Measurements from ENCODE around the gene BRAT1.

The BRAT1 gene

DNA sequence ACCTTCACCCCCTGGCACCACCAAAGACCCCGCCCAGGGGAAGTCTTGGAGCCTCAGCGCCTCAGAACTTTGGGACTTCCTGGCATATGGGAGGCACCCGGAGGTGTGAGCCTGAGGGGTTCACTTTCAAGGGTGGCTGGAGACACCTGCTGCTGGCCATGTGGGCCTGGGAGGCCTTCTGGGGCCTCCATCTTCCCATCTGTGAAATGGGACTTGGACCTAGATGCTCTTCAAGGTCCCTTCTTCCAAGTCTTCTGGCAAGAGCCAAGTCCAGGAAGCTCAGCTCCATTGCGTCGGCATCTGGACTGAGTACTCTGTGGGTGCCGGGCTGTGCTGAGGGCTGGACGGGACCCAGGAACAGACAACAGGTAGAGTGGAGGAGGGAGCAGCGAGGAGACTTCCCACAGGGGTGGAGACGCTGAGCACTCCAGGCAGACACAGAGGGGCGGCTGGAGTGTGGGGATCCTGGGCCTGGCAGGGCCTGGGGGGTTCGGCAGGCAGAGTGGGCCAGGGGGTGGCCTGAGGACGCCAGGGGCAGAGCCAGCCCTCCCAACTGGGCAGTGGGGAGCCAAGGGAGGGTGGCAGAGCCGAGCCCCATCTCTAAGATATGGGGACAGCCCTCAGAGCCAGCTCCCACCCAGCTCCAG, 45.1 kb downstream of the BRAT1 start:
- DNase-seq (ENCODE audit: low spot score) = no peak

DNA sequence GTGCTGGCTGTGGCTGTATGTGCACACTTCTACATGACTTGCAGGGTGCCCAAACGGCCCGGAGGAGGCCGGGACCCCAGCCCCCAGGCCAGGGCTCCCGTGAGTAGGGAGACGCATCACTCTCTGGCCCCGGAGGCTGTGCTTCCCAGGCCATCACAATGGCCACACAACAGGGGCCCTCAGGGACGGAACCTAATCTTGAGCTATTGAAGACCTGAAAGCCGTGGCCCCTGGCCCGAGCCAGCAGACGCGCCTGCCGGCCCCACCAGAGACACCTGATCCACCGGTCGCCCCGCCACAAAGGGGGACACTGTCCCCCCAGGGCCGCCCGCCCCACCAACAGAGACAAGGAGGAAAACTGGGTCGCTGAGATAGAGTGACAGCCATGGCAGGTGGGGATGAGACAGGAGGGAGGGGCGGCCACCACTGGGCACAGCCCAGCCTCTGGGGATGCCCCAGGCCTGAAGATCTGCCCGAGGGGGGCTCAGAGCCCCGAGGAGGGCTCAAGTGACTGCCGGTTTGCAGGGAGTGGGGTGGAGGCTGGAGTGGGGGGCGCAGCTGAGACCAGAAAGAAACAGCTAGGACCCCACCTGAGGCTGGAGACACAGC, 45.9 kb downstream of the BRAT1 start:
- DNase-seq (ENCODE audit: low spot score) = no peak

DNA sequence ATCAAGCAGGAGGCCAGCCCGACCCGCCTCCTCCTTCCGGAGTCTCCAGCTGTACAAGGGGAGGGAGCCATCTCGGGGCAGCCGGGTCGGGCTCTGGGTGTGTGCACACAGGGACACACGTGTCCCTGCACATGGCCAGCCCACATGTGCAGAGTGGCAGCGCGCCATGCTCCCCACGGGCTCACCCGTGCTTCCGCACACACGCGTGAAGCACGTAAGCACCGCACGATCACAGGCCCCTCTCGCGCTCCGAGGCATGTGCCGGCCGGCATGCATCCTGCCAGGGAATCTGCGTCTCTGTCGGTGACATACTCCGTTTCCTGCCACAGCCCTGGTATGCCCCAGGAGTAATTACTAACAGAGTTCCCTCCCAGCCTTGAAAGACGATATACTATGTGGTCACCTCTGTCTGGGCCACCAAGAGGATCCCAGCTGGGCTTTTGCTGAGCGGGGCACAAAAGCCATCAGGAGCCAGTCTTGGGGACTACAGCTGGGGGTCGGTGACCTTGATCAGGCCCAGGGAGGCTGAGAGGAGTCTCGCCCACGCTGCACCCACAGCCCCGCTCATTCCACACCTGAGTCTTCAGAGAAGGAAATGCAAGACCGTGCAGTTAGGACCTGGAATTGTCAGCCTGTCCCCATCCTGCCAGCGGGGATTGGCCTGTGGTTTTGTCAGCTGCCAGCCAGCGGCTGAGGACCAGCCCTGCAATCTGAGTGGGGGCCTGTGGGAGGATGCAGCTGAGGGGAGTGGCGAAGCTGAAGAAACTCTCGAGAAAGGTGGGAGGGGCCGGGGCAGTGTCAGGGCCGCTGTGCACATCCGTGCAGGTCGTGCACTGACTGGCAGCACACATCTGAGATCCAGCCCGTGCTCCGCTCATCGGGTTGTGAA, 46.8 kb downstream of the BRAT1 start:
- DNase-seq (ENCODE audit: low spot score) = peak; percentile 93

DNA sequence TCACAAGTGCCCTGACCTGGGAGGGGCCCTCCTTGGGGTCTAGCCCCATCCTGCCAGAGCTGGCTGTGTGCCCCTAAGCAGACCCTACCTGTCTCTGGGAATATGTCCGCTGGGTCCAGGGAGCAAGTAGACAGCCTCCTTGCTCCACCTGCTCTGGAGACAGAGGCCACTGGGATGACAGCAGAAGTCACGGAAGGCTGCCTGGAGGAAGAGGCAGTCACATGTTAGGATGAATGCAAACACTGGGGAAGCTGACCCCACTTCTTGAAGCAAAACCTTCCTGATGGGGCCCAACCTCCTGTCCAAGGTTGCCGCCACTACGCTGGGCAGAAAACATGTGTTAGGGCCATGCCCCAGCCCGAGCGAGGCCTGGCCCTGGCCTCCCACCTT, 47.4 kb downstream of the BRAT1 start:
- DNase-seq (ENCODE audit: low spot score) = no peak

DNA sequence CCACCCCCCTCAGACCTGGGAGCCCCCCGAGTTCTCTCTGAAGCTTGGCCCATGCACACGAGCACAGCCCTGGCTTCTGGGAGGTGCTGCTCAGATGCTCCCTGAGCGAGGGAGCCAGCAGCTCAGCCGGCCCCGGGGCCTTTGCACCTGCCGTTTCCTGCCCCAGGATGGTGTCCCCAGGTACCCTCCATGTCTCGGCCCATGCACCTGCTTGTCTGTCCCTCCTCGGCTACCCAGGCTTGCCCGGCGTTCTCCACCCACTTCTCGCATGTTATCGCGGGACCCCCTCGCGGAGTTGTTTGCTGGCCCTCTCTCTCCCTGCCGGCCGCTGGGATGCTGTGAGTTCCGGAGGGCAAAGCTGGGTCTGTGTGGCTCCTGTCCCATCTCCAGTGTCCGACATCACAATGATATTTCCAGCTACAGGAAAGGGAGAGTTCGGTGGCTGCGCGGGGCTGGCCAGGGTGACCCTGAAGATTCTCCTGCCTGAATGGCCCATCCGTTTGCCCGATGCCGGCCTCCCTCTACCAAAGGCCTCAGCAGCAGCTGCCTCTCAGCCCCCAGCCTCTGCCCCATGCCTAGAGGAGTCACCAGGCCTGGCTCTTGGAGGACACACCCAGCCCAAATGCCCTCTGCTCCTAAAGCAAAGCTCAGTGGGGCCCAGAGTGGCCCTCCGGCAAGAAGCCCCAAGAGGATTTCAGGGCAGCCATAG, 48.0 kb downstream of the BRAT1 start:
- no peak for DNase-seq (ENCODE audit: low spot score)

DNA sequence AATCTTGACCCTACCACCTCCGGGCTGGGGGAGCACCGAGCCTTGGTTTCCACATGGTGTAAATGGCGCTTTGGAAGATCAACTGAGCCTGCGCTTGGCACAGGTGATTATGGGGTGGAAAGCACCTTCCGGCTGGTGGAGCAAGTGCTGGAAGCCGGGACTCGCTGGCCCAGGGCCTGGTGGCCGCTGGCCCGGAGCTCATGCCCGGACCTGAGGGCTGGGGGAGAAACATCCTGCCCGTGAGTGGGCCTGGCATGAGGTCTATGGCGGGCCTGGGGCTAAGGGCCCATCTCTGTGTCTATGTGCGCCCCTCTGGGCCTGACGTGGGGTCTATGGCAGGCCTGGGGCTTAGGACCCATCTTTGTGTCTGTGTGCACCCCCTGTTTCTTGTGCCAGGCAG, 49.9 kb downstream of the BRAT1 start:
- no peak for DNase-seq (ENCODE audit: low spot score)

DNA sequence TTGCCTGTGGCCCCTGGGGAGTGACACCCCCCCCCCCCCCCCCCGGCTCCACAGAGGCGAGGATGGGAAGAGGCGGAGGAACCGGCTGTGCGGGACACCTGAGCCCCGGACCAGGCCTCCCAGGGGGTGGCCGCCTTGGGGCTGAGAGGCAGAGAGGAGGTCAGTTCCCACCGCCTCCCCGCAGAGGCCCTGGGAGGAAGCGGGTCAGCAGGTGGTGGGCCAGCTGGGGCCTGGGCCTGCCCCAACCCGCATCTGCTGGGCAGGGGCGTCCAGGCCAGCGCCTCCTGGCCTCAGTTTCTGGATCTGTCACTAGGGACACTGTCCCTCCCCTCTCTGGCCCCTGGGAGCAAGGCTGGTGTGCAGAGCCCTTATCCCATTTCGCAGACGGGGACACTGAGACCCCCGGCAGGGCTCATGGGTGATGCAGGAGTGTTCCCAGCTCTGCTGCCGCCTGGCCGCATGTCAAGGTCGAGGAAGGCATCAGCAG, 50.4 kb downstream of the BRAT1 start:
- no peak for DNase-seq (ENCODE audit: low spot score)

DNA sequence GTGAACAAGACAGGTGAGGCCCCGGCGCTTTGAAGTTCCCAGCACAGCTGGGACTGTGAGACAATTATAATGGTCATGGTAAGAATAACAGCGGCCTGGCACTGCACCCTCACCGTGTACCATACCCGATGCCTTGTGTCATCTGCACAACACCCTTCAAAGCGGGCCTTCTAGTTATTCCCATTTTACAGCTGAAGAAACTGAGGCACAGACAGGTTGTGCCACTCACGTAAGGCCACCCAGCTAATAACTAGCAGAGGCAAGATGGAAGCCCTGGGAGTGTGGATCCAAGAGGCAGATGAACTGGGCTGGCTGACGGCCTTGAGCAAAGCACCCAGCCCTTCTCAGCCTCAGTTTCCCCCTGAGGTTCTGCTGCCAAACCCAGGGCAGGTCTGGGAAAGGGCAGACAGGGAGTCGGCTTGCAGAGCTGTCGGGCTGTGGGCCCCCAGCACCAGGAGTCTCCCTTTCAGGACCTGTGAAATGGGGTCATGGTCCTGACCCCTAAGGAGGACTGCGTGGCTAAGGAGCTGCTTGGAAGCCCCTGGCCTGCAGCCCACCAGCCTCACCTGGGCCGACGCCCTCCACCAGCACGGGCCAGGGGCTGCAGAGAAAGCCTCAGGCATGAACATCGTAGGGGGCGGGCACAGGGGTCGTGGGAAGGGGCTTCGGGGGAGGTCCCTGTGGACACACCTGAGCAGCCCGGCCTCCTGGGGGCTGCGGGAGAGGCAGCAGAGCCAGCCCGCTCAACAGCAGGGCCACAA, 51.0 kb downstream of the BRAT1 start:
- DNase-seq (ENCODE audit: low spot score) = no peak

DNA sequence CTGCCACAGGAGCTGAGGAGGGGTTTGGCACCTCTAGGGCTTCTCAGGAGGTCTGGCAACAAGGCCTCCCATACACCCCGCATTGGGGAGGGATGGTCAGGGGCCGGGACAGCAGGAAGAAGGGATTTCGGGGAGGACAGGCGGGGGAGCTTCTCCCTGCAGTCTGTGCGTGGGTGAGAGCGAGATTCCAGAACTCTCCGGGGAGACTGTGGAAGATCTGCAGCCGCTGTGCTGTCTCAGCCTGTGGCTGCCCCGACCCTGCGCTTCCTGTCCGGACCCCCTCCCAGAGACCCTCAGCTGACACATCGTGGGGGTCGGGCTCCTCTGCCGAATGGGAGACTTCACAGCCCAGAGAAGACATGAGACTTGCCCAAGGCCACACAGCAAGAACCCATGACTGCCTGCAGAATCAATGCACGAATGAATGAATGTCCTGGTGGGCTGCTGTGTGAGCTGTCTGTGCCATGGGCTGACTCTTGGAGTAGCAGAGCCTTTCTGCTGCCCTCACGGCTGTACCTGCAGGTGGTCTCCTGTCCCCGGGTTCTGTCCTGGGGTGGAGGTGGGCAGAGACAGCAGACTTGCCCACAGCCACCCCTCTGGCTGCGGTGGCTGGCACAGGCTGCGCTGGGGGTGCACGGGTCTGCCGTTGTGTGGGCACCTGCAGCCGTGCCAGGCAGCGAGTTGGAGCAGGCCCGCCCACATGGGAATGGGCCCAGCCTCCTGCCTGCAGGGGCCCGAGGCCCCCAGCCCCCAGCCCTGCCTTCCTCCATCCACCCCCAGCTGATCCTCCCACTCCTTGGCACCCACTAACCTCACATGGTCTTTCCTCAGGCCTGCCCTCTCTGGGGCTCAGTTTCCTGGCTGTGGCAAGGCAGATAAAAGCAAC, 52.0 kb downstream of the BRAT1 start:
- peak; percentile 26 for DNase-seq (ENCODE audit: low spot score)

DNA sequence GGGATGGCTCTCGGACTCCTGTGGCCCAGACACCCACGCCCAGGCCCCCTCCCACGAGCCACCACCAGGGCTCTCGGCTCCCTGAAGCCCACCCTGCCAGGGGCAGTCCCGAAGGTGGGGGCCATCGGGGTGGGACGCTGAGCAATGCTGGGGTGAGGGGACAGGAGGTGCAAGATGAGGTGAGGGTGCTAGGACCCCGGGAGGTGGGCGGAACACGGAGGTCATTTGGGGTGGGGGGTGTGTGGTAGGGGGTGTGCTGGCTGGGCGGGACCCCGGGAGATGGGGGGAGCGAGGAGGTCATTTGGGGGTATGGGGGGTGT, 52.7 kb downstream of the BRAT1 start:
- DNase-seq (ENCODE audit: low spot score) = no peak

DNA sequence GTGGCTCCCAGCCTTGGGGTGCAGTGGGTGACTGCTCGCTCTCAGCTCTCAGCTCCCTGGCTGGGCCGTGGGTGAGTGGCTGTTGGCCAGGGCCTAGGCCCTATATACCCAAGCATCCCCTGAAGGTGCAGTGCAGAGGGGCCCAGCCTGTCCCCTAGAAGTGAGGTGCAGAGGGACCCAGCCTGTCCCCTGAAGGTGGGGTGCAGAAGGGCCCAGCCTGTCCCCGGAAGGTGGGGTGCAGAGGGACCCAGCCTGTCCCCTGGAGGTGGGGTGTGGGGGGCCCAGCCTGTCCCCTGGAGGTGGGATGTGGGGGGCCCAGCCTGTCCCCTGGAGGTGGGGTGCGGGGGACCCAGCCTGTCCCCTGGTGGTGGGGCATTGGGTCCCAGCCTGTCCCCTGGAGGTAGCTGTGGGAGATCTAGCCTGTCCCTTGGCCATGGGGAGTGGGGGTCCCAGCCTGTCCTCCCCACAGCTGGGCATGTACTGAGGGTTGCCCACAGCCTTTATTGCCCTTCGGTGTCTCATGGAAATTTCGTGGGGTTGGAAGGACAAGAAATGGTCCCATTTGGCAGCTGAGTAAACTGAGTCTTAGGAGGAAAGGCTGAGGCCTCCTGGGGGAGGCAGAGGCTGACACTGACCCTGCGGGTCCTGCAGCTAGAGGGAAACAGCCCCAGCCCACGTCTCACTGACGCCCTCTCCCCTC, 53.2 kb downstream of the BRAT1 start:
- DNase-seq (ENCODE audit: low spot score) = peak; percentile 24

DNA sequence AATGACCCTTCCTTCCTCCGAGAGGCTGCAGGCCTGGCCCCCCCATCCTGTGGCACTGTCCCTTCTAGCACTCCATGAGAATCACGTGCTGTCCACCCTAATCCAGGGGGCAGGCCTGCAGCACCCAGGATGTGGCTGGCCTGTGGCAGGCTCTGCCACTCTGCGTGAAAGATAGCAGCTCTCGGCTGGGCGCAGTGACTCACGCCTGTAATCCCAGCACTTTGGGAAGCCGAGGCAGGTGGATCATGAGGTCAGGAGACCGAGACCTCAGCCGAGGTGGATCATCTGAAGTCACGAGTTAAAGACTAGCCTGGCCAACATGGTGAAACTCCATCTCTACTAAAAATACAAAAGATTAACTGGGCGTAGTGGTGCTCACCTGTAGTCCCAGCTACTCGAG, 54.6 kb downstream of the BRAT1 start:
- no peak for DNase-seq (ENCODE audit: low spot score)

DNA sequence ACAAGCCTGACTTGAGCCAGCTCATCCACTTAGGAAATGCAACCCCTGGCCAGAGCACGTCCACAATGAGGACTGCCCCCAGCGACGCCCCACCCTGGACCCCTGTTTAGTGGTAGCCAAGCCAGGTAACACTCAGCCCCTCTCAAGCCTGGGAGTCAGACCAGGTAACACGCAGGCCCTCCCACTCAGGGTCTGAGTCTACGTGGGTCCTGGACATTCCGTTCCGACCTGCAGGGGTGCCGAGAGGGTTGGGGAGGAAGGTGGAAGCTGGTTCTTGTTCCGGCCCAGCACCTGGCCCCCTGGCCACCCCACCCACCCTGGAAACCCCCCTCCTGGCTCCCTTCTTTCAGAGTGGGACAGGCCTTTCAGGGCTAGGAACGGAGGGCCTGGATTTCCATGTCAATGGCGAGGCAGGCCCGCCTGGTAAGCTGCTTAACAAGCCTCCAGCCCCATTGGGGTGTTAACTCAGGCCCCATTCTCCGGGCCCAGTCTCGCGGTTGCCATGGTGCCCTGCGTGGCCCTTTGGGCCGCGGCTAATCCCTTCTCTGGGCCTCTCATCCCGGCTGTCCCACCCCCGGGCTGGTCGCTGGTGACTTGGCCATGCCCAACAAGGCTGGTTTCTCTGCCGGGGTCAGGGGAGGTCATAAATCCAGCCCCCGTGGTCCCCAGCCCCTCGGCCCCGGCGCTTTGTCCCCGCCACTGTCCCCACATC, 55.4 kb downstream of the BRAT1 start:
- DNase-seq (ENCODE audit: low spot score) = no peak

DNA sequence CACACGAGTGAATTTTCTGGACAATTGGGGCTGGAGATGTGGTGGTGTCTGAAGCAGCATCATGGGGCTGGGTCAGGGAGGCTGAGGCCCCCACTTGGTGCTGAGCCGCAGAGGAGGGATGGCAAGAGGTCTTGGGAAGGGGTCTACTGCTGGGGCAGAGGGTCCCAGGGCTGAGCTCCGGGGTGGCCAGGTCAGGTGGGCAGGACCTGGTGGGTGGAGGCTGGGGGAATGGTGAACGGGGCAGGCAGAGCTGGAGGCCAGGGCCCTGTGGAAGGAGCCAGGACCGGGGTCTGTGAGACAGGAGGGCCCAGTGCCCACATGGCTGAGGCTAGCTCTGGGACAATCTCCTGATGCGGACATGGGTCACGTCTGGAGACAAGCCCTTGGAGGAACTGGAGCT, 56.1 kb downstream of the BRAT1 start:
- no peak for DNase-seq (ENCODE audit: low spot score)

DNA sequence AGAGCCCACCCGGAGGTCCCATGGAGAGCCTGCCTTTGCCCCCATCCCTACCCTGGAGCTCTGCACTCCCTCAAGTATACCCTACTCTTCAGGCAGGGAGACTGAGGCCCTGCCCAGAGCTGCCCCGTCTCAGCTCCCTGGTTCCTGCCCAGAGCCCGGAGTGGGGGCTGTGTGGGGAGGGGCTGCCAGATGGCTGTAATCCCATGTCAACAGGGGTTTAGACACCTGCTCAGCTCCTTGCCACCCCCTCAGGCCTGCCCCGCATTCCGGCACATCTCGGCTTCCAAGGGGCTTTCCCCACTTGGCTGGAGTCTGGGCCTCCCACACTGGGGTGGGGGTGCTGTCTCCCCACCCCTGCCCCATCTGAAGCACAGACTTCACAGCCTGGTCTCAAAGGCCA, 56.6 kb downstream of the BRAT1 start:
- DNase-seq (ENCODE audit: low spot score) = no peak

DNA sequence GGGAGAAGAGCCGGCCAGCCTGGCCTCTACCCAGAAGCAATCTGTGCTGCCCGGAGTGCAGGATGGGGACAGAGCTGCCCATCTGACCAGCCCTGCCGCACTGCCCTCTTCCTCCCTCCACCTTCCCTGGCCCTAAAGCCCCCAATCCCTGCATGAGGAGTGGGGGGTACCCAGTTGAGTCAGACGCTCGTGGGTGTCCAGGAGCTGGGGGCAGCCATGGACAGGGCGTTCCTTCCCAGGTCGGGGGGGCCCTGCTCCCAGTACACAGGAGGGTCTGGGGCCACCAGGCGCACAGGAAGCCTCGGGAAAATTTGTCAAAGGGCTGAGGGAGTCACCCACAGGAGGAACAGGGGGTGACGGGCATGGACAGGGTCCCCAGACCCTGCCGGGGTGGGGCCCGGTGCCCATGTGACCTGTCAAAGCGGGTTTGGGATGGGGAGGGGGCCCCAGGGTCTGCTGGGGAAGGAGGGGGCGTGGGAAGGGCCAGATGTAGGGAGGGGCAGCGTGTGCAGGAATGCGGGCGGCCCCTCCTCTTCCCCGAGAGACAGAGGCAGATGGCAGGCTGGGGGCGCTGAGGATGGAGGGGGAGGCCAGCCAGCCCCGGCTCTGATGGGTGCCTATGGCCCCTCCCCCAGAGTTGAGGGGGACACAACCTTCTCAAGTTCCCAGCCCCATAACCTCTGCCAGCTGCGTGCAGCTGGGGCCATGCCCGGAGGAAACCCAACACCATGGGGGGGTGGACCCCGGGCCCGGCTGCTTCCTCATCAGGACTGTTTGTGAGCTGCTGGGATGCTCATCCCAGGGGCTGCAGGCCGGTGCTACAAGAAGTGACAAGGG, 57.6 kb downstream of the BRAT1 start:
- no peak for DNase-seq (ENCODE audit: low spot score)

DNA sequence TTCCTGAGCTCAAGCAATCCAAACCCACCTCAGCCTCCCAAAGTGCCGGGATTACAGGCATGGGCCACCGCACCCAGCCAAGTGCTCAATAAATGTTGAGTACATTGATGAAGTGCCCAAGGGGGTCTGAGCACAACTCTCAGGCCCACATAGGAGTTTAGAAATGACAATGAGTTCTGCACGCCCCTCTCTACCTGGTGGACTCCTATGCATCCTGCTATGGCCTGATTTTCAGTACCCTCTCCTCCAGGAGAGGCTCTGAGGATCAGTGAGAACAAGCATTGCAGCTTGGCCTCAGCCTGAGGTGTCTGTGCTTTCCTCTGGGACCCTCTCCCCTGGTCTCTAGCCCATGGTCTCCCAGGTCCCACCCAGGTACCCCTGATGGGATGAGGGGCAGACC, 58.3 kb downstream of the BRAT1 start:
- no peak for DNase-seq (ENCODE audit: low spot score)

DNA sequence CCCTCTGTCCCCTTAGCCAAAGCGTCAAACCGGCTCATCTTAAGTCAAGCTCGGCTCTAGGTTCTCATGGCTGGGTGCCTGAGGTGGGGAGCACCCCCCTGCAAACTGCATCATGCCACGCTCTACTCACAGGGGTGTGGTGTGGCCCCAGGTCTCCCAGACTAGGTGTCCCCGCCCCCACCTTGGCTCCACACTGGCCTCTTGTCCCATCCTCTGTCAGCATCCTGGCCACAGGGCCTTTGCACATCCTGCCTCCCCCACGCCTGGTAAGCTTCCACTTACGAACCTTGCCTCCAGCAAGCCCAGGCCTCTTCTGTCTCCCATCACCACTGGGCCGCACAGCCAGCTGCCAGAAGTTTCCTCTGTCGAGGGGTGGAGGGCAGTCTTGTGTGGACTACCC, 58.9 kb downstream of the BRAT1 start:
- DNase-seq (ENCODE audit: low spot score) = no peak
